Stimulated activated CD8-positive, alpha-beta memory T cell treated with anti-CD3 and anti-CD28 coated beads, Interleukin-4, amount 100 ng/mL, for 4 hours (primary cell): Measurements from ENCODE around the gene AEN.

Experiments
- DNase-seq, 2 donors: peaks; one replicate each; pipeline ENCODE4 v3.0.0-alpha.2; 2020; ENCODE audit warnings: low read depth in 2 of 2, low spot score in 1 of 2

AEN gene

GRCh38 chr15:88663141-88663621, 42.0 kb downstream of the AEN start:
- no peak for DNase-seq

GRCh38 chr15:88664151-88664778, 43.1 kb downstream of the AEN start:
- no peak for DNase-seq

GRCh38 chr15:88674661-88675060, 53.5 kb downstream of the AEN start:
- DNase-seq, result no peak

GRCh38 chr15:88678755-88679154, 57.6 kb downstream of the AEN start:
- DNase-seq, result no peak

- DNase-seq, result no peak
Observed at GRCh38 chr15:88680241-88681001, 59.3 kb downstream of the AEN start.

GRCh38 chr15:88681610-88682221, 60.6 kb downstream of the AEN start:
- no peak for DNase-seq
